Panc1 (cell line): ENCODE results near the gene SNX10. TPM values are rescaled to one million over a fixed set of nuclear protein-coding genes. Genes with fewer than 3 reads are reported as not detected.
"Not testable (repeated sequence)": the region's sequence is repeated elsewhere in the genome, so short reads cannot be mapped to it uniquely, and the experiment has no call there.

Source experiments
- ATAC-seq: fragments of 200-7000 bp; cut with Tn5 transposase; 2 replicates; pipeline ENCODE4 v1.9.1; 2020; ENCODE audit warnings: mild to moderate bottlenecking, moderate library complexity
- BruUV-seq: library from RNA; stranded (reverse); fragments of 400-500 nt; replicated peaks from 2 replicates; lab custom pipeline; 2021; lab: Mats Ljungman, UMichigan
- CTCF ChIA-PET: fragments of 300-600 bp; sonication (Branson Sonifier 250); formaldehyde crosslinking; loops from one replicate; lab custom pipeline; 2022; ENCODE audit warnings: antibody characterized with exemption; lab: Charles Lee
- POLR2A ChIA-PET: fragments of 300-600 bp; sonication (Branson Sonifier 250); formaldehyde crosslinking; loops from one replicate; lab custom pipeline; 2022; ENCODE audit warnings: antibody characterized with exemption; lab: Charles Lee
- DNase-seq: peaks from one replicate; pipeline ENCODE4 v3.0.0-alpha.2; 2010; ENCODE audit warnings: low read depth, low spot score
- H3K27ac ChIP-seq: 2 replicates; pipeline ENCODE4 v1.5.1; 2011; ENCODE audit warnings: mild to moderate bottlenecking, low read length, inconsistent platforms
- H3K27me3 ChIP-seq: fragments of 200-500 bp; sonication (Bioruptor generic); 2 replicates; pipeline ENCODE4 v1.6.0; 2014; ENCODE audit warnings: low read length, inconsistent platforms; ENCODE audit not compliant: control insufficient read depth, insufficient read depth
- H3K36me3 ChIP-seq: fragments of 200-500 bp; sonication (Bioruptor generic); 2 replicates; pipeline ENCODE4 v1.5.1; 2014; ENCODE audit warnings: inconsistent platforms, mild to moderate bottlenecking, low read length, moderate library complexity; ENCODE audit not compliant: control insufficient read depth, insufficient read depth
- H3K4me1 ChIP-seq: 2 replicates; pipeline ENCODE4 v1.5.1; 2011; ENCODE audit warnings: inconsistent platforms, mild to moderate bottlenecking, low read length, moderate library complexity; ENCODE audit not compliant: control insufficient read depth, insufficient read depth
- H3K4me3 ChIP-seq, 2 experiments: 2 replicates each; pipeline ENCODE4 v1.5.1; 2011 to 2012; ENCODE audit warnings: low read depth in 2 of 2, low read length in 2 of 2, mild to moderate bottlenecking in 2 of 2, inconsistent platforms in 1 of 2, moderate library complexity in 1 of 2
- H3K9me3 ChIP-seq: fragments of 200-500 bp; sonication (Bioruptor generic); 2 replicates; pipeline ENCODE4 v1.5.1; 2014; ENCODE audit warnings: low read depth, mild to moderate bottlenecking, inconsistent platforms, low read length, moderate library complexity; ENCODE audit not compliant: control insufficient read depth, insufficient read depth
- CTCF ChIP-seq: fragments of 450-650 bp; IDR thresholded peaks from 2 replicates; pipeline ENCODE4 v1.5.1; 2017; ENCODE audit warnings: mild to moderate bottlenecking
- POLR2AphosphoS5 ChIP-seq: IDR thresholded peaks from 2 replicates; pipeline ENCODE4 v1.6.1; 2012; ENCODE audit warnings: mild to moderate bottlenecking, low read depth, low read length, moderate library complexity
- REST ChIP-seq, 2 experiments: IDR thresholded peaks; 2 replicates each; pipeline ENCODE4 v1.6.1; 2011 to 2012; ENCODE audit warnings: low read depth in 2 of 2, control low read depth in 1 of 2, low read length in 1 of 2, mild to moderate bottlenecking in 1 of 2, moderate library complexity in 1 of 2; ENCODE audit not compliant: insufficient read depth in 1 of 2
- SIN3A ChIP-seq: IDR thresholded peaks from 2 replicates; pipeline ENCODE4 v1.6.1; 2012; ENCODE audit warnings: low read depth, mild to moderate bottlenecking, low read length, moderate library complexity, borderline replicate concordance; ENCODE audit not compliant: insufficient read depth
- TCF7L2 ChIP-seq: IDR thresholded peaks from 2 replicates; pipeline ENCODE4 v1.6.1; 2011; ENCODE audit warnings: mild to moderate bottlenecking, low read depth, low read length, inconsistent platforms
- in situ Hi-C: cut with HindIII; loops from 2 replicates; pipeline ENCODE4 v1.10.0; 2016; ENCODE audit warnings: low sequenced_read_pairs, low pct_unique_long_range_greater_than_20kb
- intact Hi-C: fragments of 100-400 bp; cut with micrococcal nuclease; formaldehyde crosslinking; loops from one replicate; pipeline ENCODE4 v1.10.0; 2022; ENCODE audit not compliant: unreplicated experiment
- total RNA-seq: library from RNA; stranded (reverse); gene quantifications from one replicate; pipeline ENCODE4 v1.2.1, GENCODE V29; 2021; ENCODE audit not compliant: unreplicated experiment

The SNX10 gene
- total RNA-seq, 1 experiment from 2014 or later, result 21.8 TPM

GRCh38 chr7:26250239-26250638, 41.4 kb upstream of the SNX10 start:
- no peak for ATAC-seq
- intact Hi-C loops, result no loop called here
- ChIA-PET POLR2A (no interaction called here), CTCF (no interaction called here)
- Histone ChIP-seq H3K4me1 (no peaks in the 10 kb centered on the region), H3K36me3 (no peaks in the 10 kb centered on the region), H3K9me3 (no peaks in the 10 kb centered on the region), H3K4me3 (no peak overlapping the region), H3K27ac (no peak overlapping the region), H3K27me3 (0 out of 2 replicates have a peak, but pooled peaks cover 2% of the 10 kb centered on the region)
- no peak for TF ChIP-seq TCF7L2
- no peak for TF ChIP-seq SIN3A
- no peak for TF ChIP-seq POLR2AphosphoS5
- TF ChIP-seq REST (IDR thresholded peaks at IDR 0.05; ENCODE audit: insufficient read depth in 1 of 2, low read depth in 2 of 2, low read length in 1 of 2), result no peak
- no peak for TF ChIP-seq CTCF
- BruUV-seq, result no TSS peak
- in situ Hi-C loops, result no loop called here
- DNase-seq, result no peak

- in situ Hi-C loops, H3K27me3 ChIP-seq, ATAC-seq, H3K36me3 ChIP-seq, H3K27ac ChIP-seq, DNase-seq, CTCF ChIA-PET, POLR2A ChIA-PET, H3K9me3 ChIP-seq, BruUV-seq, H3K4me1 ChIP-seq, H3K4me3 ChIP-seq, intact Hi-C loops: not testable (repeated sequence)
Observed at GRCh38 chr7:26261866-26262265, 29.8 kb upstream of the SNX10 start.

GRCh38 chr7:26265065-26265464, 26.6 kb upstream of the SNX10 start:
- no peak for TF ChIP-seq POLR2AphosphoS5
- TF ChIP-seq CTCF, result no peak
- TF ChIP-seq TCF7L2, result no peak
- no peak for TF ChIP-seq REST (IDR thresholded peaks at IDR 0.05; ENCODE audit: insufficient read depth in 1 of 2, low read depth in 2 of 2, low read length in 1 of 2)
- TF ChIP-seq SIN3A, result no peak
- no peak overlapping the region for H3K4me3 ChIP-seq
- ChIA-PET CTCF (interaction anchor here (0.7 kb wide), 1 partner anchor 48 kb away, joined by 3 read pairs; no protein-coding TSS in a partner anchor), POLR2A (interaction anchor here (0.7 kb wide), 2 partner anchors 72 to 1574 kb away, joined by 4 to 5 read pairs; no protein-coding TSS in a partner anchor)
- no TSS peak for BruUV-seq
- H3K27me3 ChIP-seq, result no peaks in the 10 kb centered on the region
- H3K27ac ChIP-seq, result no peak overlapping the region
- no peaks in the 10 kb centered on the region for H3K9me3 ChIP-seq
- no peak for DNase-seq
- no peaks in the 10 kb centered on the region for H3K4me1 ChIP-seq
- in situ Hi-C loops, result no loop called here
- intact Hi-C loops, result no loop called here
- no peaks in the 10 kb centered on the region for H3K36me3 ChIP-seq
- no peak for ATAC-seq
